ENCODE data around the gene MLYCD.

DNA sequence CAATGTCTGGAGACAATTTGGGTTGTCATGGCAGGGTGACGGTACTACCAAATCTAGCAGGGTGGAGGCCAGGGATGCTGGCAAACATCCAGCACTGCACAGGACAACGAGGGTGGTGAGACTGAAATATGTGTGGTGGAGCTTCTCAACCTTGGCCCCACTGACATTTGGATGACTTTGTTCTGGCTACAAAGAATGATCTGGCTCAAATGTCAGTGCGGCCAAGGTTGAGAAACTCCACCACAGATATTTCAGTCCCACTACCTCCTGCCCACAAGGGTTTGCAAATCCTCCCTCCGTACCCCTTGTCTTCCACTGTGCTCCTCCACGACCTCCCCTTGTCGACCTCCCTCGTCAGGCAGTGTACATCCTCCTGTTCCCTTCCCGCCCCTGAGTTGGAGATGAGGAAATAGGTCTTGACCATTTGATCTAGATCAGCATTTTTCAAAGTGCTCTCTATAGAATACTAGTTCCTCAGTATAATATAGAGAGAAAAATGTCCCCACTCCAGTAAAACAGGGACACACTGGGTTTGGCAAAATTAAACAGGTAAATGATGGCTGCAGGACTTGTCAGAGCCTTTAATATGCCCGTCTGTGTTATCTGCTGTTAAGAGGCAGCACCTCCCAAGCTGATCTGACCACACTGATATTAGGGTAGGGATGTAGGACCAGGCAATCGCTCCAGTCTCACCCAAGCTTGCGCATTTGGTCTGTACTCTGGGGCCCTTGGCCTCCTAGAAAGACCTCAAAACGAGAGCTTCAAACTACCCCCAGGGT is 60.9 kb downstream of the MLYCD start:
- TF ChIP-seq CTCF (IDR thresholded peaks at IDR 0.05) (no peak), EP300 (IDR thresholded peaks at IDR 0.05) (no peak), POLR2A (IDR thresholded peaks at IDR 0.05) (no peak)

All from ovary (tissue), 3 donors.